Inflammatory macrophage (primary cell): ENCODE results near the gene FARS2.

Experiments used
- DNase-seq, 2 donors: peaks; one replicate each; pipeline ENCODE4 v3.0.0-alpha.2; 2020 to 2022

Gene FARS2

DNA sequence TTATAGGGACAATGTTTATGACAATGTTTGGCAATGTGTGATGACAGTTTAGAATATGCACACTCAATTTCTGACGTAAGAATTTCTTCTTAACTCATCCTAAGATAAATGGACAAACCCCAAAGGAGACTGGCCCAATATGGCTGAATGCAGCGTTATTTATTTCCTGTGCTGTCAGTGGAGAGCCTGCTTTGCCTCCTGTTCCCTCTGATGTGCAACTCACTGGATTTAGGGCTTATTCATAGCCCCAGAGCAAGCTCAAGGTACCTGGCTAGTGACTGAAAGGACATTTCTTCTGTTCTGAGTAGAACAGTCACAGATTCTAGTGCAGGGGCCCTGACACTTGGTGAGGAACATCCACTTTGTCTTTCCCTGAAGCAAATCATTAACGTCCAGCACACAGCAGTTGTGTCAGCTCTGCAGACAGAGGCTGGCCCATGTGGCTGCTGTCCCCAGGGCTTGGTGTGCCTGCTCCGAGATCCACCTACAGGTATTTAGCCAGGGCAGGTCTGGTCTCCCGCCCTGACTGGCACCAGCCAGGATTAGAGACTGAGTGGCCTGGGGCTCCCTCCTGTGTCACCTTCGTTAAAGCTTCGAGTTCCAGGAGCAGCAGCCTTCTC is 64.8 kb downstream of the FARS2 start:
- DNase-seq, result no peak

DNA sequence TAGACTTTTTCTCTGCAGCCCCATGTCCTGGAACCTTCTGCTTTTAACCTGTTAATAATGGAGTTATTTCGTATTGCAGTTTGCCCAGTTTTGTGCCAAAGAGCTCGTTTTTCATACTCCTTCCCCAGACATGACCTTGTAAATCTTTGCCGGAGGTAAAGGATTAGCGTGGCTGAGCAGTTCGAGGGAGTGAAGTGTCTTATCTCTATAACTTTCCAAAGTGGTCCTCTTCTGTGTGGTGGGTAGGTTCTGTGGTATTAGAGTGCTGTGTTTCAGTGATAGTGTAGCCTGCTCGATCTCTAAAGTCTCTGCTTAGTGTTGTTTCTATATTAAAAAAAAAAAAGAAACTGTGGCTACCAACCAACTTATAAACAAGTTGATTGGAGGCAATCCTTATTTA is 67.5 kb downstream of the FARS2 start:
- DNase-seq, result no peak

- no peak for DNase-seq
These were observed 70.6 kb downstream of the FARS2 start for GRCh38 chr6:5331845-5332442.

DNA sequence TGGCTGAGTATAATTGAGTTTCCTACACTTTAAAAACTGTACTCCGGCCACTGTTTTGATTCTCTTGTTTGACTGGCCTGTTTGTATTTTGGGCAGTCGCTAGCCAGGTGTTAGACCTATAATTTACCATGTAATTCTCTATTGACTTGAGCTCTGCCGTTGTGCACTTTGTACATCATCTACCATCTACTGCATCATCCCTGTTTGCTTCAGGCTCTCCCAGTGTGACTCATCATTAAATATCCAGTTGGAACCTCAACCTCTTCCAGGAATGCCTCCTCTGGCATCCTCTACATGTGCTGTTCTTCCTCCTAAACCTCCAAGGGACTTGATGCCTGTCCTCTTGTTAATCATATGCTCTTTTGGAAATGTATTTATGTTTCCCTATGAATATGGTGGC is 72.3 kb downstream of the FARS2 start:
- no peak for DNase-seq

GRCh38 chr6:5334341-5334740 is 73.0 kb downstream of the FARS2 start:
- no peak for DNase-seq

DNA sequence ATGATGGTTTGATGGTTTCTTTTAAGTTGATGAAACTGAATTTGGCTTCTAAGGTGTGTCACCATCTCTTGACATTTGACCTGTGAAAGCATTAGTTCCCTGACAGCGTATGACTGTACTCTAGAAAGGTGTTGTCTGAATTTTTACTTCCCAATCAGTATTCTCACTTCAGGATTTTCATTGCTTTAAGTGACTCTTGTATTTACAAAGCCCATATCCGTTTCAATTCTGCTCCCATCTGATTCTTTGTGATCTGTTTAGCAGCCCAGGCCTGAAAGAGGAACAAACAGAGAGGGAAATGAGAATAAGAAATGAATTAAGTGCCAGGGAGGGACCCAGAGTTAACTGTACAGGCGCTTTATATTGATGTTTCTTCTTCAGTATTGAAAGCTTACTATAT is 73.7 kb downstream of the FARS2 start:
- DNase-seq, result peak in 1 of 2 donors; percentile 8

DNA sequence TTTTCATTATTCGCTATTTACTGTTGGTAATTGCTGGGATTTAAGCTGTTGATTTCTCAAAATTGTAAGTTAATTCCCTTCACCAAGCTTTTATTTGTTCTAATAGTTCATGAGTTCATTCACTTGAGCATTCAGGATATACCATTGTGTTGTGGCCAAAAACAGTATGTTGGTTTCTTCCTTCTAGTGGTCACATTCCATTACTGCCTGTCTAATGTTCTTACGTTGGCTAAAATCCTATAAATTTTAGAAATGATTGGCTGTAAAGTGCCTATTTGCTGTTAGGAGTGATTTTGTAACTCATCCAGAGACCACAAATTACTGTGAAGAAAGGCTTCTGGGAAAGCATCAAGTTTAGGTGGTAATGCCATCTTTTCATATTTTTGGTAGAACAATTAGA is 76.3 kb downstream of the FARS2 start:
- DNase-seq, result no peak

- DNase-seq, result no peak
These were observed 77.1 kb downstream of the FARS2 start for GRCh38 chr6:5338177-5338960.

GRCh38 chr6:5339786-5340185 is 78.5 kb downstream of the FARS2 start:
- DNase-seq, result peak in 1 of 2 donors; percentile 7

DNA sequence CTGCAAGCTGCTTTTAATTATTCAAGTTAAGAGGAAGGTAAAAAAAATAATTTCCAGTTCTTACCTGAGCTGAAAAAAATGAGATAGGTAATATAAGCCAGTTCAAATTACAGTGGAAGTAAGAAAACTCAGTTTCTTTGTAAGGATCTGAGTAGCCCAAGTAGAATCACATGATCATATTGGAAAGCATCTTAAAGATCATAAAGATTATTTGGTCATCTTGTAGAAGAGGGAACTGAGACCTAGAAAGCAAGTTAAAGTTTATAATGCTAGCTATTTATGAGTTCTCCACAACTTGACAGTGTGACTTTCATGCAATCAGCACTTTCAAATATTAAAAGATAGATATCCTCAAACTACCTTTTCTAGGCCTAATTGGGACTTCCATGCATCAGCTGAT is 80.5 kb downstream of the FARS2 start:
- DNase-seq, result no peak

GRCh38 chr6:5343998-5344397 is 82.7 kb downstream of the FARS2 start:
- peak; percentile 19 to 69 for DNase-seq

DNA sequence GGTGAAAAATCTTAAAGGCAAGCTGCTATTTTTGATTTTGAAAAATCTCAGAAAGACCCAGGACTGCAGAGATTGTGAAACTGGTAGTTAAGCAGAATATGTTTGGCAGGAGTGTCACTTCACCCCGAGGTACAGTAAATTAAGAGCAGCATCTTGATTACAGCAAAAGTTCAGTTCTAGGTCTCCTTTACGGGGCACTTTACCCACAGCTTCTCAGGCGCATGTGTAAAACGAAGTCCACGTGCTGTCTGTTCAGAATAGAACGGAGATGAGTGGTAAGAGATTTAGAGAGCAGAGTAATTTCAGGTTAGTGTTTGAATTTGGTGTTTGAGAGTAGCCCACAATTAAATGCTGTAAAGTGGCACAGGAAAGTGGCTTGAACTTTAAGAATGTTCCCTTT is 84.0 kb downstream of the FARS2 start:
- no peak for DNase-seq

DNA sequence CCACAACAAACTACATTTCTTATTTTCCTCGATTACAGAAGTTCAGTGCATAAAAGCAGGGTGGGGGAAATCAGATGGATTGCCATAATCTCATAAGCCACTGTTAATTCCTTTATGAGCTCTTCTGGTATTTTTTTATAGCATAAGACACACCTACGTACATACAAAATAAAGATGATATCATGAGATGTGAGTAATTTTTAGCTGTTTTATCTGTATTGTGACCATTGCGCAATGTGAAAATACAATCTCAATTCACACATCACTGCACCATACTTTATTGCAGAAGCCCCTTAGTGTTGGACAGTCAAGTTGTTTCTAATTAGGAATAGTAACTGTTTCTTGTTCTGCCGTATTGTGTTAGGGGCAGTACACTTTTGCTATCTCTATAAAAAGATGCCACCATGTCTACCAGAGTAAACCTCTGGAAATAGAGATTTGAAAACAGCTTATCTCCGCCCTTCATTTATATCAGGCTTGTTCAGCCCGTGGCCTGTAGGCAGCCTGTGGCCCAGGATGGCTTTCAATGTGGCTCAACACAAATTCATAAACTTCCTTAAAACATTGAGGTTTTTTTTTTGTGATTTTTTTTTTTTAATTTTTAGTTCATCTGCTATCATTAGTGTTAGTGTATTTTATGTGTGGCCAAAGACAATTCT is 90.4 kb downstream of the FARS2 start:
- DNase-seq, result no peak

DNA sequence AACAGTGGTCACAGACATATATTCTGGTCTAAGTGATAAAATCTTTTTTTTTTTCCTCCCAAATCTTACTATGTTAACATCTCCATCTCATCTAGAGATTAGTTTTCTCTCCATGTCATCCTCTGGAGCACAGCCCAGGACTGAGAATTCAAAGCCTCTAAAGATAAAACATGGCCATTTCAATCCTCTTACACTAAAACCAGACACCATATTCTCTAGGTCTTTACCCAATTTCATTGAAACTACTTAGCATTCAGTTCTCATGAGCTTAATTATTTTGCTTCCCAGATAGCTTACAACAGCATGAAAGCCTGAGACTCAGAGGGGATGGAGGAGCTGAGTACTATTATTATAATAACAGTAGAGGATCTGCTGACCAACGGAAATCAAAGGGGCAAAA is 92.7 kb downstream of the FARS2 start:
- no peak for DNase-seq

DNA sequence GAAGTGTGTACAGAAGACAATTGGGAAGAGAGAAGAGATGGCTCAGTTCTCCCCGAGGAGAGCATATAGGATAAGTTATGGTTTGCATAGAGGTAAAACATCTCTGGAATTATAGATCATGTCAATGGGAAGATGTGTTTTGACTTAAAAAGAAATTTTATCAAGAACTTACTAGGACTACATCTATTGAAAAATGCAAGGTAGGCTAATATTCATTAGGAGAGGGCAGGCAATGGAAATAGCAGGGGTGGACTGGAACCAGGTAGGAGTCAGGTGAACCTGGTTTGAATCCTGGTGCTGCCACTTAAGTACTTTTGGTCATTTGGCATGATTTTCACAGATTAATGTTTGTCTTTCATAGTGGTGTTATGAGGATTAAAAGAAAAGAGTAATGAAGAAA is 96.2 kb downstream of the FARS2 start:
- DNase-seq, result no peak

- no peak for DNase-seq
These were observed 98.1 kb downstream of the FARS2 start for GRCh38 chr6:5359417-5359816.

- no peak for DNase-seq
These were observed 100.1 kb downstream of the FARS2 start for GRCh38 chr6:5361396-5361795.

- no peak for DNase-seq
These were observed 104.3 kb downstream of the FARS2 start for GRCh38 chr6:5365436-5366195.

DNA sequence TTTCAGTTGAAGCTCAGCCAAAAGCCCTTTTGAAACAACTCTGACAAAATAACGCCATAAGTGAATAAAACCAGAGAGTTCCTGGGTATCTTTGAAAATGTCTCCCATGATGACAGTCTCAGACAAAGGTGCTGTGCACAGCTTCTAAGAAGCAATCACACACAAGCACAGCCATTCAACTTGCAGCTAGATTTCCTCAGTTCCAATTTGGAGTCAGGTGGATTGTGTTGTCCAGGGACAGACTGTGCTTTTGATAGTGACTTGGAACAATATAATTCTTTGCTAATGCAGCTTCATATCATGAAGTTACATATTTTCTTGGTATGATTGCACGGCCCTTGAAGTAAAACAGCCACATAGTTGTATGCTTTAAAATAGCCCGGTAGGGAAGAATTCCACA is 105.6 kb downstream of the FARS2 start:
- DNase-seq, result no peak

- DNase-seq, result no peak
These were observed 106.2 kb downstream of the FARS2 start for GRCh38 chr6:5367510-5367909.

DNA sequence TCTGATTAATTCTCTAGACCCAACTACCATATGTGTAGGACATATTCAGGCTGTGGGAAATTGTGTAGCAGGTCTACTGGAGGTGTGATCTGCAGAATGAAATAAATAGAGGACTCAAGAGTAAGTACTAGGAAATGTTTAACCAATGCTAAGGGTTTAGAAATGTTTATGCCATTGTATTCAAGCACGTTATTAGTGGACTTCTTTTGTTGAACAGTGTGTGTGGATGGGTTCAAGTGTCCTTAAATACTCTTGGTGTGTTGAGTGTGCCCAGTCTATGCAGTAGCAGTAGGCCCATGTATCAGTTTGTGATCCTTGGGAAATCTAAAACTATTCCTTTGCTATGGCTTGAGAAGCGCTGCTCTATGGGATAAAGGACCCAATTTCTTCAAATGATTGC is 112.1 kb downstream of the FARS2 start:
- no peak for DNase-seq

DNA sequence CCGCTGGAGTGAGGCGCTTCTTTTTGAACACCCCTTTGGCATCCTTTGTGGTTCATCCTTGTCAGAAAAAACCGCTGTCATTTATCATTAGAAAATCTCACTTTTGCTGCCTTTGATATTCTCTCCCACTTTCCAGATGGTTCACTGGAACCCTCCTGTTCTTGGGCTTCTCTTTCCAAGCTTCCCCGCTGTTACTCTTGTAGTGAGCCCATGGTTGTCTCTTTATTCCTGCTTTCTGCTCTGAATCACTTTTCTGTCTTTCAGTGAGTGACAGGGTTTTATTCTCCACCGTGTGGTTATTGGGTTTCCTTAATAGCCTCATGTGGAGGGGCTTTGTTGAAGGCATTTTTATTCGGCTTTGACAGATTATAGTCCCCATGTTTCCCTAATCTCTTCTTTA is 117.0 kb downstream of the FARS2 start:
- DNase-seq, result no peak
